SK-N-MC (cell line): ENCODE measurements around the gene GRB10.

Experiments
- DNase-seq: peaks from one replicate; pipeline ENCODE4 v3.0.0-alpha.2; 2011; ENCODE audit warnings: low read depth, low spot score
- H3K27ac ChIP-seq: fragments of 200-600 bp; sonication (generic); 2 replicates; pipeline ENCODE4 v1.5.1; 2016; ENCODE audit warnings: mixed run types
- H3K36me3 ChIP-seq: fragments of 200-600 bp; sonication (generic); 2 replicates; pipeline ENCODE4 v1.6.1; 2017; ENCODE audit warnings: antibody characterized with exemption, low read length, mixed read lengths; ENCODE audit not compliant: insufficient read depth
- H3K4me3 ChIP-seq: fragments of 200-600 bp; sonication (generic); 2 replicates; pipeline ENCODE4 v1.5.1; 2016
- H3K9ac ChIP-seq: fragments of 200-600 bp; sonication (generic); 2 replicates; pipeline ENCODE4 v1.8.0; 2017; ENCODE audit warnings: mixed run types, mixed read lengths; ENCODE audit not compliant: insufficient read length
- H3K9me3 ChIP-seq: fragments of 200-600 bp; sonication (generic); 2 replicates; pipeline ENCODE4 v1.6.1; 2017; ENCODE audit warnings: low read depth, mild to moderate bottlenecking, antibody characterized with exemption, low read length, moderate library complexity, mixed read lengths
- EZH2 ChIP-seq: fragments of 200-600 bp; sonication (generic); IDR thresholded peaks from one replicate; pipeline ENCODE4 v1.6.1; 2017; ENCODE audit warnings: antibody characterized with exemption
- FOXP2 ChIP-seq: optimal IDR thresholded peaks from 2 replicates; pipeline ENCODE3; 2011; ENCODE audit warnings: mild to moderate bottlenecking, moderate library complexity; ENCODE audit not compliant: insufficient read depth; ENCODE audit errors: extremely low read length, control extremely low read depth
- POLR2AphosphoS5 ChIP-seq: IDR thresholded peaks from 2 replicates; pipeline ENCODE4 v1.6.1; 2012; ENCODE audit warnings: mild to moderate bottlenecking, low read depth, low read length, borderline replicate concordance

GRB10 gene

GRCh38 chr7:50619684-50620083 lies 163.0 kb downstream of the GRB10 start:
- no peak overlapping the region for H3K9ac ChIP-seq
- H3K4me3 ChIP-seq: no peak overlapping the region
- no peak overlapping the region for H3K27ac ChIP-seq
- no peaks in the 10 kb centered on the region for H3K9me3 ChIP-seq
- no peak for DNase-seq
- peaks cover 37% of the 10 kb centered on the region; the same call in 1 of the 2 replicates for H3K36me3 ChIP-seq
- TF ChIP-seq POLR2AphosphoS5 (no peak), FOXP2 (no peak), EZH2 (no peak)

DNA sequence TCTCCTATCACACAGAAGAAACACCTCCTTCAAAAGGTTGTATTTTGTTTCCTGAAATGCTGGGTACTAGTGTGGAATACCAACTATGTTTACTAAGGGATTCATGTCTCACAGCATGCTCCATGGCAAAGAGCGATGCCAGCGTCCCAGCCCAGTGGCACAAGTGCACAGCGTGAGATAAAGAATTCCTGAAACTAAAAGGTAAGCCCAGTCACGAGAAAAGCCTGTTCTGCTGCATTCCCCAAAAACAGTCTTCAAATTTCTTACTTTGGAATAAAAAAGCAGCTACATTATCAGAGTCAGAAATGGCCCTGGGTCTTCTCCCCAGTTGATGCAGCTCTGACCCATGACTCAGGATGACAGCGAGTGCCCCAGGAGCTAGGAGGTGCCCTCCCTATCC lies 164.4 kb downstream of the GRB10 start:
- TF ChIP-seq POLR2AphosphoS5 (no peak), EZH2 (no peak), FOXP2 (no peak)
- no peak overlapping the region for H3K9ac ChIP-seq
- no peak for DNase-seq
- no peaks in the 10 kb centered on the region for H3K9me3 ChIP-seq
- H3K4me3 ChIP-seq: no peak overlapping the region
- peaks cover 49% of the 10 kb centered on the region; the same call in 1 of the 2 replicates for H3K36me3 ChIP-seq
- H3K27ac ChIP-seq: no peak overlapping the region

GRCh38 chr7:50615519-50616080 lies 167.1 kb downstream of the GRB10 start:
- TF ChIP-seq FOXP2 (no peak), EZH2 (no peak), POLR2AphosphoS5 (no peak)
- H3K9ac ChIP-seq: no peak overlapping the region
- DNase-seq: no peak
- H3K27ac ChIP-seq: no peak overlapping the region
- no peak overlapping the region for H3K4me3 ChIP-seq
- H3K36me3 ChIP-seq: peaks cover 74% of the 10 kb centered on the region
- H3K9me3 ChIP-seq: no peaks in the 10 kb centered on the region

- TF ChIP-seq POLR2AphosphoS5: no peak
- no peak for TF ChIP-seq FOXP2
- no peak for TF ChIP-seq EZH2
- H3K36me3 ChIP-seq: peaks cover 80% of the 10 kb centered on the region
- H3K4me3 ChIP-seq: no peak overlapping the region
- H3K9ac ChIP-seq: no peak overlapping the region
- no peaks in the 10 kb centered on the region for H3K9me3 ChIP-seq
- no peak for DNase-seq
- no peak overlapping the region for H3K27ac ChIP-seq
Observed at GRCh38 chr7:50614721-50615518, 167.8 kb downstream of the GRB10 start.

GRCh38 chr7:50613473-50613872 lies 169.2 kb downstream of the GRB10 start:
- no peak overlapping the region for H3K4me3 ChIP-seq
- H3K9ac ChIP-seq: no peak overlapping the region
- no peak overlapping the region for H3K27ac ChIP-seq
- no peaks in the 10 kb centered on the region for H3K9me3 ChIP-seq
- H3K36me3 ChIP-seq: peaks cover 89% of the 10 kb centered on the region
- DNase-seq: no peak
- no peak for TF ChIP-seq EZH2
- TF ChIP-seq POLR2AphosphoS5: no peak
- no peak for TF ChIP-seq FOXP2

GRCh38 chr7:50612704-50613103 lies 170.0 kb downstream of the GRB10 start:
- no peak overlapping the region for H3K4me3 ChIP-seq
- DNase-seq: no peak
- no peak overlapping the region for H3K9ac ChIP-seq
- H3K9me3 ChIP-seq: no peaks in the 10 kb centered on the region
- peaks cover 89% of the 10 kb centered on the region for H3K36me3 ChIP-seq
- H3K27ac ChIP-seq: no peak overlapping the region
- TF ChIP-seq POLR2AphosphoS5 (no peak), EZH2 (no peak), FOXP2 (no peak)

- no peaks in the 10 kb centered on the region for H3K9me3 ChIP-seq
- no peak for TF ChIP-seq FOXP2
- no peak for TF ChIP-seq POLR2AphosphoS5
- TF ChIP-seq EZH2: no peak
- no peak overlapping the region for H3K27ac ChIP-seq
- no peak overlapping the region for H3K4me3 ChIP-seq
- no peak overlapping the region for H3K9ac ChIP-seq
- no peak for DNase-seq
- H3K36me3 ChIP-seq: peaks cover 92% of the 10 kb centered on the region
Observed at GRCh38 chr7:50610521-50611277, 172.0 kb downstream of the GRB10 start.

DNA sequence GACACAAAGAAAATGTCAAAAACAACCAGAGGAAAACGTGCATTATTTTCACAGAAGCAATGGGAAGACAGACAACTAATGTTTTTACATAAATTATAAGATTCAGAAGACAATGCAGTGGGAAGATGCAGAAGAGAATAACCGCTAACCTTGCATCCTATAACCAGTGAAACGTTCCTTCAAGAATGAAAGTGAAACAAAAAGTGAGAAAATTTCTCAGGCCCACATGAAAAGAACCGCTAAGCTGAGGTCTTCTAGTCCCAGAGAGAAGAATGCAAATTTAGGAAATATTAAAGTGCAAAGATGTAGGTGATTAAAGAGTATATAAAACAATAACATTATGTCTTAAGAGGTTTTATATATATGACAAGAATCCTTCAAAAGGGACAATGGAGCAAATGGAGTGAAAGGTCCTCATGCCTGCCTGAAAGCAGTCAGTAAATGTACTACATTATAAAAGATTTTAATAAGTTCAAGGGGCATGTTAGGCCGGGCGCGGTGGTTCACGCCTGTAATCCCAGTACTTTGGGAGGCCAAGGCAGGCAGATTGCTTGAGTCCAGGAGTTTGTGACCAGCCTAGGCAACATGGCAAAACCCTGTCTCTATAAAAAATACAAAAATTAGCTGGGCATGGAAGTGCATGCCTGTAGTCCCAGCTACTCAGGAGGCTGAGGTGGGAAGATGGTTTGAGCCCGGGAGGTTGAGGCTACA lies 174.3 kb downstream of the GRB10 start:
- H3K9me3 ChIP-seq: no peaks in the 10 kb centered on the region
- no peak overlapping the region for H3K9ac ChIP-seq
- no peak overlapping the region for H3K27ac ChIP-seq
- no peak overlapping the region for H3K4me3 ChIP-seq
- peaks cover 90% of the 10 kb centered on the region for H3K36me3 ChIP-seq
- TF ChIP-seq EZH2 (no peak), FOXP2 (no peak), POLR2AphosphoS5 (no peak)
- no peak for DNase-seq

GRCh38 chr7:50607524-50608125 lies 175.1 kb downstream of the GRB10 start:
- DNase-seq: no peak
- H3K36me3 ChIP-seq: peaks cover 90% of the 10 kb centered on the region
- no peak for TF ChIP-seq POLR2AphosphoS5
- no peak for TF ChIP-seq FOXP2
- TF ChIP-seq EZH2: no peak
- H3K9ac ChIP-seq: no peak overlapping the region
- H3K9me3 ChIP-seq: no peaks in the 10 kb centered on the region
- no peak overlapping the region for H3K27ac ChIP-seq
- H3K4me3 ChIP-seq: no peak overlapping the region
